HEK293 (cell line): ENCODE measurements around the gene PABPN1.

Experiments used
- CTCF ChIA-PET: fragments of 350-600 bp; formaldehyde crosslinking; extraction: SDS; loops from one replicate; lab custom pipeline; 2021; ENCODE audit warnings: antibody characterized with exemption; lab: Yijun Ruan, JAX
- POLR2A ChIA-PET: fragments of 300-600 bp; formaldehyde crosslinking; extraction: SDS; loops from one replicate; lab custom pipeline; 2020; ENCODE audit warnings: antibody characterized with exemption, inconsistent platforms; lab: Yijun Ruan, JAX
- H3K27ac ChIP-seq: fragments of 200-500 bp; sonication (Bioruptor generic); 2 replicates; pipeline ENCODE4 v1.5.1; 2014; ENCODE audit warnings: low read depth, low read length, control low read depth, inconsistent platforms; ENCODE audit errors: extremely low read depth
- H3K36me3 ChIP-seq, 2 experiments: fragments of 200-500 bp in 1 of 2; sonication (Bioruptor generic) in 1 of 2; 1 replicate in 1 of 2; 2 replicates in 1 of 2; pipeline ENCODE4 v1.5.1; 2014 to 2017; ENCODE audit warnings: inconsistent platforms in 2 of 2, low read length in 2 of 2; ENCODE audit not compliant: control insufficient read depth in 2 of 2, insufficient read depth in 1 of 2
- H3K4me1 ChIP-seq: fragments of 200-500 bp; sonication (Bioruptor generic); 2 replicates; pipeline ENCODE4 v1.5.1; 2014; ENCODE audit warnings: mild to moderate bottlenecking, low read length, inconsistent platforms; ENCODE audit not compliant: control insufficient read depth, insufficient read depth
- H3K4me3 ChIP-seq: 2 replicates; pipeline ENCODE4 v1.5.1; 2011; ENCODE audit warnings: low read depth, mild to moderate bottlenecking, control low read depth, low read length, moderate library complexity
- H3K9me3 ChIP-seq: fragments of 200-500 bp; sonication (Bioruptor generic); 2 replicates; pipeline ENCODE4 v1.5.1; 2014; ENCODE audit warnings: low read depth, low read length, inconsistent platforms; ENCODE audit not compliant: control insufficient read depth, insufficient read depth
- OVOL3 ChIP-seq: fragments of 450-650 bp; formaldehyde crosslinking; IDR thresholded peaks from 2 replicates; pipeline ENCODE4 v1.5.1; 2016; ENCODE audit warnings: missing biosample characterization, missing genetic modification characterization
- PBX3 ChIP-seq: sonication (generic); formaldehyde crosslinking; IDR thresholded peaks from 2 replicates; pipeline ENCODE4 v1.8.1; 2022; ENCODE audit warnings: mild to moderate bottlenecking, moderate library complexity, missing genetic modification reagents
- PRDM4 ChIP-seq: fragments of 450-650 bp; formaldehyde crosslinking; IDR thresholded peaks from 2 replicates; pipeline ENCODE4 v1.5.1; 2017; ENCODE audit warnings: missing biosample characterization, missing genetic modification characterization
- SETDB1 ChIP-seq: IDR thresholded peaks from one replicate; pipeline ENCODE4 v1.6.1; 2017; ENCODE audit warnings: mild to moderate bottlenecking, low read length, moderate library complexity, mixed read lengths; ENCODE audit not compliant: insufficient read length
- TRIM28 ChIP-seq: IDR thresholded peaks from 2 replicates; pipeline ENCODE4 v1.6.1; 2011; ENCODE audit warnings: low read length, control low read depth, borderline replicate concordance
- ZBTB8A ChIP-seq: fragments of 450-650 bp; formaldehyde crosslinking; IDR thresholded peaks from 2 replicates; pipeline ENCODE4 v1.5.1; 2016; ENCODE audit warnings: missing biosample characterization, missing genetic modification characterization
- ZFP37 ChIP-seq: fragments of 450-650 bp; formaldehyde crosslinking; IDR thresholded peaks from 2 replicates; pipeline ENCODE4 v1.5.1; 2016; ENCODE audit warnings: missing biosample characterization, missing genetic modification characterization
- ZNF114 ChIP-seq: fragments of 450-650 bp; formaldehyde crosslinking; IDR thresholded peaks from 2 replicates; pipeline ENCODE4 v1.5.0; 2017; ENCODE audit warnings: missing biosample characterization, missing genetic modification characterization
- ZNF148 ChIP-seq: fragments of 450-650 bp; formaldehyde crosslinking; IDR thresholded peaks from 2 replicates; pipeline ENCODE4 v1.5.0; 2017; ENCODE audit warnings: missing biosample characterization, missing genetic modification characterization, borderline replicate concordance
- ZNF16 ChIP-seq: fragments of 450-650 bp; formaldehyde crosslinking; IDR thresholded peaks from 2 replicates; pipeline ENCODE4 v1.5.1; 2016; ENCODE audit warnings: low read depth, missing biosample characterization, missing genetic modification characterization
- ZNF169 ChIP-seq: fragments of 450-650 bp; formaldehyde crosslinking; IDR thresholded peaks from 2 replicates; pipeline ENCODE4 v1.5.1; 2016; ENCODE audit warnings: missing biosample characterization, missing genetic modification characterization
- ZNF239 ChIP-seq: fragments of 450-650 bp; formaldehyde crosslinking; IDR thresholded peaks from 2 replicates; pipeline ENCODE4 v1.5.1; 2016; ENCODE audit warnings: missing biosample characterization, missing genetic modification characterization
- ZNF362 ChIP-seq: fragments of 450-650 bp; formaldehyde crosslinking; IDR thresholded peaks from 2 replicates; pipeline ENCODE4 v1.5.1; 2016; ENCODE audit warnings: missing biosample characterization, missing genetic modification characterization
- ZNF404 ChIP-seq: fragments of 450-650 bp; formaldehyde crosslinking; IDR thresholded peaks from 2 replicates; pipeline ENCODE4 v1.5.1; 2017; ENCODE audit warnings: missing biosample characterization, missing genetic modification characterization
- ZNF518A ChIP-seq: fragments of 450-650 bp; formaldehyde crosslinking; conservative IDR thresholded peaks from 2 replicates; pipeline ENCODE4 v1.5.1; 2016; ENCODE audit warnings: low read depth, missing biosample characterization, missing genetic modification characterization
- ZNF548 ChIP-seq: fragments of 450-650 bp; formaldehyde crosslinking; IDR thresholded peaks from 2 replicates; pipeline ENCODE4 v1.5.1; 2016; ENCODE audit warnings: missing biosample characterization, missing genetic modification characterization
- ZNF654 ChIP-seq: fragments of 450-650 bp; formaldehyde crosslinking; IDR thresholded peaks from 2 replicates; pipeline ENCODE4 v1.5.1; 2016; ENCODE audit warnings: low read depth, missing biosample characterization, missing genetic modification characterization
- TF ChIP-seq, protein P1 (sequence below): fragments of 450-650 bp; formaldehyde crosslinking; IDR thresholded peaks from 2 replicates; pipeline ENCODE4; 2016; ENCODE audit warnings: missing biosample characterization, missing genetic modification characterization

PABPN1 gene

DNA sequence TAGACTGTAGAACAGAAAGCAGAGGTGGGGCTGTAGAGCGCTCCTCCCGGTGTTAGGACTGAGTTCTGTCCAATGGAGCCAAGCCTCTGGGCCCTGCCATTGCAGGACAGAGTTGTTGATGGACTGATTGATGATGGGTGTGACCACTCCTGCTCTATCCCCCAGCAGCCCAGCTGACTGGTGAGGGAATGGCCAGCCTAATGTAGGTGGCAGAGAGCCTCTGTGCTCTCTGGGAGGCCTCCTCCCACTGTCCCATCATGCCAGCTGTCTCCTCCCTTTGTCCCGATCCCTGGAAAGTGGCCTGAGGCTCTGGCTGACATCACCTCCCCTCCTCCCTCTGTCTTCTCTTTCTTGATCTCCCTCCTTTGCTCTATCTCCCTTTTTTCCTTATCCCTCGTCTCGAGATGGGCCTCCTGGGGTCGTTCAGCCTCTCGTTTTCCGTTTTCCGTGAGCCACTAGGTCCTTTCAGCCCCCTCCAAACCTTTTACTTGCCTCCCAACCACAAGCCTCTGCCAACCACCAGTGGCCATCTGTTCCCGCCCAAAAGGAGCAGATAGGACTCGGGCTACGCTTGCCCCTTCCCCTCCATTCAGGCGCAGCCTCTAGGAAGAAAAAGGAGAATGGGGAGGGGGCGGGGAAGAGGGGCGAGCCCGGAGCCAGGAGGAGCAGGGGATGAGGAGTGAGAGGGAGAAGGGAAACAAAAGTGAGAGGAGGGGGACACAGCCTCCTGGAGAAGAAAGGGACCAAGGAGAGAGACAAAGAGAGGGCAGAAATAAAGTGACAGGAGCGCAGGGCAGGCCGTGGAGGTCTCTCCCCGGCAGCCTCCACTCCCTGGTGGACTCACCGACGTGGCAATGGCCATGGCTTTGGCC is 43.1 kb downstream of the PABPN1 start (continued):
- no peak for TF ChIP-seq ZNF518A (tag by site-specific recombination)
- no peak for TF ChIP-seq ZNF169 (tag by site-specific recombination)
- TF ChIP-seq TRIM28, result no peak
- no peak for TF ChIP-seq ZNF239
- TF ChIP-seq ZNF362 (tag by site-specific recombination), result no peak
- no peak for TF ChIP-seq SETDB1
- TF ChIP-seq ZNF654 (tag by site-specific recombination), result no peak
- no peak for TF ChIP-seq ZNF16 (tag by site-specific recombination)
- no peak for TF ChIP-seq OVOL3
- no peak for TF ChIP-seq ZNF148 (tag by site-specific recombination)

DNA sequence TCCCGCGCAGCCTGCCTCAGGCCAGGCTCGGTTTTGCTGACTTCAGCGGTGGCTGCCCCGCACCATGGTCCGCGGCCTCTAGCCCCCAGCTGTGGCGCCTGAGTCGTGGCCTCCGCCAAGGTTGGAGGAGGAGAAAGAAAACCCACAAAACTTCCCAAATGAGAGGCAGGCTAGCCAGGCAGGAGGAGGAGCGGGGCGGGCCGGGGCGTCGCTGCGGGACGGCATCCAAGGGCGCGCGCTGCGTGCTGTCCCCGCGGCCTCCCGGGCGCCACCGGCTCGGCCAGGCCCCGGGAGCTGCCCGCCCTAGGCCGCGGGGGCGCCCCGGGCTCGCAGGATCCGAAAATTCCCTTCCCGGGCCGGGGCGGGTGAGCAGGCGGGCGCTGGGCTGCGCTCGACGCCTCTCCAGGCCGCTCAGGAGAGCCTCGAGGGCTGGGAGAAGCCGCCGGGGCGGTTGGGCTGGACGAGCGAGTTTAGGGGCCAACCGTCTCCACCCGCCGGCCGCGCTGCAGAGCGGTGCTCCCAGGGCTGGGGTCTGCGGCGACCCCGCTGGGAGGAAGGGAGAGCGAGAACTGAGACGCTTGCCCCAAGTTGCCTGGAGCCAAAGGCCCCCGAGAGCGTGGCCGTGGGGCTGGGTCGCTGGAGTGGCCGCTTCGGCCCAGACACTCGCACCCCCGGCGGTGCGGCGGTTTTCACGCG is 43.9 kb downstream of the PABPN1 start, which contains the start of gene EFS:
TSS of gene EFS (minus strand) at position 137 of the 696 bp plus-strand sequence. CDS start 147 bp downstream, outside the sequence.
- Histone ChIP-seq H3K9me3 (no peaks in the 10 kb centered on the region), H3K4me1 (no peaks in the 10 kb centered on the region), H3K27ac (no peak within 1 kb of the TSS), H3K4me3 (no peak within 1 kb of the TSS), H3K36me3 (no peaks in the 10 kb centered on the region)
- CTCF ChIA-PET, result interaction anchor here (0.9 kb wide), 1 partner anchor 15 kb away, joined by 4 read pairs; no protein-coding TSS in a partner anchor
- POLR2A ChIA-PET, result no interaction called here
- TF ChIP-seq ZNF114 (tag by site-specific recombination), result no peak
- TF ChIP-seq, protein P1, sequence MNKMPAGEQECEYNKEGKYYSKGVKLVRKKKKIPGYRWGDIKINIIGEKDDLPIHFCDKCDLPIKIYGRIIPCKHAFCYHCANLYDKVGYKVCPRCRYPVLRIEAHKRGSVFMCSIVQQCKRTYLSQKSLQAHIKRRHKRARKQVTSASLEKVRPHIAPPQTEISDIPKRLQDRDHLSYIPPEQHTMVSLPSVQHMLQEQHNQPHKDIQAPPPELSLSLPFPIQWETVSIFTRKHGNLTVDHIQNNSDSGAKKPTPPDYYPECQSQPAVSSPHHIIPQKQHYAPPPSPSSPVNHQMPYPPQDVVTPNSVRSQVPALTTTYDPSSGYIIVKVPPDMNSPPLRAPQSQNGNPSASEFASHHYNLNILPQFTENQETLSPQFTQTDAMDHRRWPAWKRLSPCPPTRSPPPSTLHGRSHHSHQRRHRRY (tag by site-specific recombination), result no peak
- no peak for TF ChIP-seq ZBTB8A (tag by site-specific recombination)
- no peak for TF ChIP-seq ZNF404 (tag by site-specific recombination)
- no peak for TF ChIP-seq ZNF548
- TF ChIP-seq ZNF148 (tag by site-specific recombination), result no peak
- no peak for TF ChIP-seq PRDM4 (tag by site-specific recombination)
- TF ChIP-seq PBX3 (CRISPR knock-in tag), result no peak
- no peak for TF ChIP-seq ZFP37
